ENCODE measurements around the gene KIRREL1. TPM values are rescaled to one million over a fixed set of nuclear protein-coding genes. Genes with fewer than 3 reads are reported as not detected.

Gene KIRREL1
- total RNA-seq, 4 donors from 2014 or later = 34.1 to 102 (median 57.4) TPM

DNA sequence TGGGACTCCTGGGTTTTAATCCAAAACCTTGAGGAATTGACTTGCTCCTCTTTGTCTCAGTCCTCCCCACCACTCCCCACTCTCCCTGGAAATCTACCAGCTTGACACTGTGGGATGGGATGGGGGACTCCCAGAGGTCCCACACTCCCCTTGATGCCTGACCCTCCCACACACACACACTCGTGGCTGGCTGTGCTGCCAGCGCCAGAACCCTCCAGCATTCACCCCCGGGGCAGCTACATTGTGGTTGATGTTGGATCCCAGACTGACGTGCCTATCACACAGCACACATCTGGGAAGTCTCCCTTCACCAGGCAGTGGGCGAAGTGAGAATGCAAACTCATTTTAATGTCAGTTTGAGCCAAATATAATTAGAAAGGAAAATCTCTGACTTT is 10.0 kb downstream of the KIRREL1 start:
- Histone ChIP-seq H3K27me3 (no peaks in the 10 kb centered on the region), H3K4me1 (peaks cover 30 to 52% of the 10 kb centered on the region in 2 donors), H3K4me3 (no peak overlapping the region), H3K27ac (peak overlapping the region; percentile 93 to 99), H3K9me3 (no peaks in the 10 kb centered on the region), H3K36me3 (no peaks in the 10 kb centered on the region)
- TF ChIP-seq, protein P1, sequence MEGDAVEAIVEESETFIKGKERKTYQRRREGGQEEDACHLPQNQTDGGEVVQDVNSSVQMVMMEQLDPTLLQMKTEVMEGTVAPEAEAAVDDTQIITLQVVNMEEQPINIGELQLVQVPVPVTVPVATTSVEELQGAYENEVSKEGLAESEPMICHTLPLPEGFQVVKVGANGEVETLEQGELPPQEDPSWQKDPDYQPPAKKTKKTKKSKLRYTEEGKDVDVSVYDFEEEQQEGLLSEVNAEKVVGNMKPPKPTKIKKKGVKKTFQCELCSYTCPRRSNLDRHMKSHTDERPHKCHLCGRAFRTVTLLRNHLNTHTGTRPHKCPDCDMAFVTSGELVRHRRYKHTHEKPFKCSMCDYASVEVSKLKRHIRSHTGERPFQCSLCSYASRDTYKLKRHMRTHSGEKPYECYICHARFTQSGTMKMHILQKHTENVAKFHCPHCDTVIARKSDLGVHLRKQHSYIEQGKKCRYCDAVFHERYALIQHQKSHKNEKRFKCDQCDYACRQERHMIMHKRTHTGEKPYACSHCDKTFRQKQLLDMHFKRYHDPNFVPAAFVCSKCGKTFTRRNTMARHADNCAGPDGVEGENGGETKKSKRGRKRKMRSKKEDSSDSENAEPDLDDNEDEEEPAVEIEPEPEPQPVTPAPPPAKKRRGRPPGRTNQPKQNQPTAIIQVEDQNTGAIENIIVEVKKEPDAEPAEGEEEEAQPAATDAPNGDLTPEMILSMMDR (IDR thresholded peaks at IDR 0.05) = no peak
- no peak for TF ChIP-seq POLR2A (IDR thresholded peaks at IDR 0.05)
- intact Hi-C loops (cut with DNase I; ENCODE audit: low total_unique reads) = no loop called here
- DNase-seq = no peak

DNA sequence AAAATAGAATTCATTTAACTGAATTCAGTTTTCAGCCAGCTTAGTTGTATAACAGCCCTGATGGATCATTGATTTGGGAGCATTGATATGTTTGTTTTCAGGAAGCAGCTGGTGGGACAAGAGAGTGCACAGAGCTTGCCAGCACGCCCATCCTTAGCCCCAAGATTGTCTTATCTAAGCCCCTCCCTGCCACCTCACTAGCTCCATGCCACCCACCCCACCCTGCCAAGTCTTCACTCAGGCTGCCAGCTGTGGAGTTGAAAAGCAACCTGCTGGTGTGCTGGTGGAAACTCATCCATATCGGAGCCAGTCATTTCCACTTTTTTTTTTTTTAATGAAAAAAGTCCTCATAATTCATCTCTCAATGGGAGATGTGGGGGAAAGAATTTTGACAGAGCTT is 11.8 kb downstream of the KIRREL1 start:
- intact Hi-C loops (cut with DNase I; ENCODE audit: low total_unique reads) = no loop called here
- Histone ChIP-seq H3K4me3 (no peak overlapping the region), H3K4me1 (peaks cover 40 to 54% of the 10 kb centered on the region in 2 donors), H3K9me3 (no peaks in the 10 kb centered on the region), H3K36me3 (no peaks in the 10 kb centered on the region), H3K27ac (peak overlapping the region; percentile 93 to 99), H3K27me3 (no peaks in the 10 kb centered on the region)
- no peak for DNase-seq
- TF ChIP-seq POLR2A (IDR thresholded peaks at IDR 0.05) = no peak
- TF ChIP-seq, protein P1 (IDR thresholded peaks at IDR 0.05) = no peak

DNA sequence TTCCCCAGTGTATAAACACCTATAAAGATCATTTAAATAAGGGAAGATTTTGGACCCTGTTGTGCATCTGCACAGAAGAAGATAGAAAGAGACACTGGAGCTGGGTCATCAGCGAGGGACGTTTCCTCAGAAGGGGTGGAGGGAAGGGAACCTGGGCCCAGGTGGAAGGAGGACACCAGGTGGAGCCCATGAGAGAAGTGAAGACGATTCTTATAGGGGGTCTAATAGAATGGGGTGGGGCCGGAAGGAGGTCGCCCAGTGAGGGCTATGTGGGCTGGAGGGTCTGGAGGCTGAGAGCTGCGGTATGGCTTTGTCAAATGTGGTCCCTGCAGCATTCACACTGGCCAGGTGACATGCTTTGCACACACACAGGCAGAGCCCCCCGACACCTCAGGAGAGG is 13.7 kb downstream of the KIRREL1 start:
- no peak for TF ChIP-seq POLR2A (IDR thresholded peaks at IDR 0.05)
- TF ChIP-seq, protein P1 (IDR thresholded peaks at IDR 0.05) = no peak
- DNase-seq = no peak
- Histone ChIP-seq H3K9me3 (no peaks in the 10 kb centered on the region), H3K4me1 (peaks cover 40 to 48% of the 10 kb centered on the region in 2 donors), H3K4me3 (no peak overlapping the region), H3K36me3 (no peaks in the 10 kb centered on the region), H3K27me3 (no peaks in the 10 kb centered on the region), H3K27ac (peak overlapping the region; percentile 93 to 99)
- intact Hi-C loops (cut with DNase I; ENCODE audit: low total_unique reads) = no loop called here

DNA sequence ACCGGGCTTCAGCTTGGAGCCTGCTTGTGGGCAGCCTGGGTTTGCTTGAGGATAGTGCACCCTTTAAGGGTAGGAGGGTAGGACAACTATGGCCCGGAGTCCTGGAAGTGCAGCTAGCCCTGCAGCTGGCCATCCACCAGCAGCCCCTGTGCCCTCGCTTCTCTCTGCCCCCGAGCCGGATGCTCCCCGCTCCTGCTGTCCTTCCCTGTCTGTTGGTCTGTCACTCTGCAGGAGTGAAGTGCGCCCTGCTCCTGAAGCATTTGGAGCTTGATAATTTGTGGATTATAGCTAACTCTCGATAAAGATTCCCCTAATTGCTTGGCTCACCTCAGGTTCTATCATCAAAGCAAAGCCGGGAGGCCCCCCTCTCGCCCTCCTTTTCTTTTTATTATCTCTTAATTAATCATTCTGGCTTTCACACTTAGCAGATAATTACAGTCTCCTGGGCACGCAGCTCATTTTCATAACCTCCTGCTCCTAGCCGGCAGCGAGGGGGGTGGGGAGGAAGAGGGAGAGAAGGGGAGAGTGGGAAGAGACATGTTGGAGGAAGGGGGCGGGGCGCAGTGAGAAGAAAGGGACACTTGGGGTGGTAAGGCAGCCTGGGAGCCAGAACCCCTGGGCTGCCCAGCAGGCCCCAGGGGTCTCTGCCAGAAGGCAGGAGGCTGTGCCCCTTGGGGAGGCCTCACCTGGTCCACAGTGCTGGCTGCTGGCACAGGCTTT is 14.4 kb downstream of the KIRREL1 start:
- intact Hi-C loops (cut with DNase I; ENCODE audit: low total_unique reads) = no loop called here
- no peak overlapping the region for H3K4me3 ChIP-seq
- DNase-seq = peak in 1 of 2 donors; percentile 52
- H3K27me3 ChIP-seq = no peaks in the 10 kb centered on the region
- no peaks in the 10 kb centered on the region for H3K36me3 ChIP-seq
- H3K9me3 ChIP-seq = no peaks in the 10 kb centered on the region
- H3K27ac ChIP-seq = peak overlapping the region; percentile 93 to 99
- TF ChIP-seq POLR2A (IDR thresholded peaks at IDR 0.05) = no peak
- peaks cover 40 to 43% of the 10 kb centered on the region in 2 donors for H3K4me1 ChIP-seq

DNA sequence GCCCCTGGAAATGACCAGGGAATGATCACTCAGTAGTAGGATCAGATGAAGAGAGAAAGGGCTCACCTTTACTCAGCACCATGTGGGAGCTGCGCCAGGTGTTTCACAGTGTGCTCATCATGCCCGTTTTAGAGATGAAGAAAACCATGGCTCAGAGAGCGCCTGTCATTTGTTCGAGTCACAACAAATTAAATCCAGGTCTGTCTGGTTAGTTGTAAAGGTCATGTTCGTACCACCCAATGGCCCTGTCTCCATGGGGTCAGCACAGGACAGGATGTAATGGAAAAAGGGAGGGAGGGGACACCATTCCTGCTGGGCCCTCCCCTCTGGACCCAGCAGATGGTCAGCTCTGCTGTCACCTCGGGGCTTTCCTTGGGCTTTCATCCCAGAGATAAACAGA is 15.2 kb downstream of the KIRREL1 start:
- peak in 1 of 2 donors; percentile 55 for DNase-seq
- TF ChIP-seq POLR2A (IDR thresholded peaks at IDR 0.05) = no peak
- TF ChIP-seq, protein P1 (IDR thresholded peaks at IDR 0.05) = no peak
- Histone ChIP-seq H3K4me1 (peaks cover 36 to 38% of the 10 kb centered on the region in 2 donors), H3K27me3 (no peaks in the 10 kb centered on the region), H3K4me3 (no peak overlapping the region), H3K27ac (peak overlapping the region; percentile 93 to 99), H3K9me3 (no peaks in the 10 kb centered on the region), H3K36me3 (no peaks in the 10 kb centered on the region)
- intact Hi-C loops (cut with DNase I; ENCODE audit: low total_unique reads) = no loop called here
